ENCODE measurements around the gene MYLK. TPM values are rescaled to one million over a fixed set of nuclear protein-coding genes. Genes with fewer than 3 reads are reported as not detected.
"Not testable (repeated sequence)": the region's sequence is repeated elsewhere in the genome, so short reads cannot be mapped to it uniquely, and the experiment has no call there.

Gene MYLK
- total and polyA plus RNA-seq, 2 of the 4 experiments (the other 2 are of a cell fraction), result 299 to 484 TPM

GRCh38 chr3:123702057-123702456 lies 182.1 kb downstream of the MYLK start:
- H3K14ac ChIP-seq (replicated peaks; ENCODE audit: low read depth, low read length); H3K27me3 ChIP-seq (ENCODE audit: control insufficient read depth, insufficient read depth, low read length); H4K20me1 ChIP-seq (ENCODE audit: insufficient read depth, low read length); H3K27ac ChIP-seq (ENCODE audit: insufficient read depth, low read length); H2BK5ac ChIP-seq (ENCODE audit: low read depth, low read length, poor library complexity, severe bottlenecking); H3K4me3 ChIP-seq (ENCODE audit: insufficient read depth, low read depth, low read length); H3K9me3 ChIP-seq (ENCODE audit: control insufficient read depth, insufficient read depth, low read length); BruUV-seq (replicated peaks); POLR2A ChIA-PET (ENCODE audit: unreplicated experiment); H3K18ac ChIP-seq (ENCODE audit: low read depth, low read length); dilution Hi-C loops (cut with HindIII; ENCODE audit: low sequenced_read_pairs, unreplicated experiment); H2AK9ac ChIP-seq (replicated peaks; ENCODE audit: low read depth, low read length, poor library complexity); H4K5ac ChIP-seq (ENCODE audit: low read depth, low read length); H3K4me2 ChIP-seq (ENCODE audit: low read depth, low read length); H3K9ac ChIP-seq (ENCODE audit: low read depth, low read length); in situ Hi-C loops (cut with MboI; ENCODE audit: low sequenced_read_pairs); H2AFZ ChIP-seq (replicated peaks; ENCODE audit: low read length, poor library complexity): not testable (repeated sequence)
- Histone ChIP-seq H2BK120ac (ENCODE audit: low read depth, low read length) (peak overlapping the region; percentile 80; the same call in 1 of the 2 replicates), H2BK15ac (ENCODE audit: low read depth, low read length) (0 out of 3 replicates have a peak overlapping the region, but pooled peaks have one; percentile 46), H4K8ac (ENCODE audit: low read depth in 2 of 2, low read length in 2 of 2) (peak overlapping the region; percentile 8 to 68; a peak in 2 of 4 replicates), H2AK5ac (ENCODE audit: low read depth, low read length) (0 out of 2 replicates have a peak overlapping the region, but pooled peaks have one; percentile 63), H3K4ac (ENCODE audit: low read depth, low read length) (peak overlapping the region; percentile 91; the same call in 1 of the 2 replicates), H3K56ac (ENCODE audit: extremely low read depth, insufficient read depth, low read length) (peak overlapping the region; percentile 43; the same call in 1 of the 2 replicates), H3K23ac (ENCODE audit: low read depth, low read length) (peak overlapping the region; percentile 96; the same call in 1 of the 2 replicates), H3K9me1 (ENCODE audit: insufficient read depth, low read length) (peaks cover 18% of the 10 kb centered on the region), H3K4me1 (ENCODE audit: control insufficient read depth, insufficient read depth, low read length) (peaks cover 36% of the 10 kb centered on the region), H4K91ac (ENCODE audit: insufficient read depth, low read depth, low read length) (peak overlapping the region; percentile 74; the same call in 1 of the 2 replicates), H3K36me3 (ENCODE audit: control insufficient read depth, insufficient read depth, low read length) (peaks cover 60% of the 10 kb centered on the region), H2BK20ac (ENCODE audit: low read depth, low read length) (0 out of 2 replicates have a peak overlapping the region, but pooled peaks have one; percentile 31), H3K79me1 (ENCODE audit: low read depth in 1 of 2, low read length in 2 of 2) (peaks cover 15 to 62% of the 10 kb centered on the region in 2 experiments; a peak in 3 of 4 replicates)
- peak; percentile 67 for ATAC-seq (ENCODE audit: low read depth)
- DNase-seq, result peak; percentile 76
- CTCF ChIA-PET, result interaction anchor here (2.7 kb wide), 1 partner anchor 49 kb away, joined by 8 read pairs; no protein-coding TSS in a partner anchor
- WGBS, 2 experiments (ENCODE audit: extremely low coverage in 2 of 2, insufficient read length in 1 of 2), result no CpG with 5 or more reads among the region's 2 CpGs
- peak; percentile 74; the same call in 1 of the 2 replicates for TF ChIP-seq MAZ (IDR thresholded peaks at IDR 0.05; ENCODE audit: borderline replicate concordance, low read depth, low read length)
- peak; percentile 56 for TF ChIP-seq RAD21 (IDR thresholded peaks at IDR 0.05; ENCODE audit: low read length)
- peak; percentile 52 for TF ChIP-seq CTCF (conservative IDR thresholded peaks at IDR 0.05; ENCODE audit: low read depth, low read length)
- peak; percentile 64 for TF ChIP-seq SMC3 (IDR thresholded peaks at IDR 0.05; ENCODE audit: low read depth, low read length)
- intact Hi-C loops (cut with micrococcal nuclease), result loop anchor here (1.0 kb wide), 2 partner anchors 50 to 60 kb away; no protein-coding TSS in a partner anchor

All from IMR-90 (cell line).